Cardiac fibroblast (primary cell): Measurements from ENCODE around the gene COL10A1.
A peak's percentile ranks its signal among the peaks of the same experiment; 100 is the strongest.

Experiments used
- DNase-seq, 2 donors: peaks; one replicate each; pipeline versions ENCODE4 v3.0.0 to v3.0.0-alpha.2; 2010; ENCODE audit warnings: low read depth in 2 of 2
- H3K4me3 ChIP-seq, 2 donors: replicated peaks in 1 of 2; 1 replicate in 1 of 2; 2 replicates in 1 of 2; pipeline ENCODE4 v1.5.1; 2011; ENCODE audit warnings: low read depth in 2 of 2, low read length in 2 of 2, mild to moderate bottlenecking in 2 of 2, moderate library complexity in 1 of 2
- TF ChIP-seq, protein P1 (sequence below): IDR thresholded peaks from one replicate; pipeline ENCODE4 v1.5.1; 2011; ENCODE audit warnings: low read depth, mild to moderate bottlenecking, low read length, inconsistent platforms

Gene COL10A1

DNA sequence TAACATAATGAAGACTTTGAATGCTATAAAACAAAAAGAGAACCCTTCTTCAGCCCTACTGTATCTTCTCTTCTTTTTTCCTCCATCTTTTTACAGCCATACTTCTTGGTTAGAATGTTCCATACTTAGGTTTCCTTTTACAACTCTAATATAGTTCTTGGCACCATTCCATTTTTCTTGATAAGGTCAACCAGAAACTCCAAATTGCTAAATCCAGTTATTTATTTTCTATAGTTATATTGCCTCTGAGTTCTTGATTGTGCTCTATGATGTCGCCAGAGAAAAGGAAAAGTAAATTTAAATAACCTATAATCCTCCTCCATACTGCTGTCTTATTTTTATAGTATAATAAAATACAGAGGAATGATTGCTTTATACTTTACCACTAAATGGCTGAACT is 26.7 kb upstream of the COL10A1 start:
- DNase-seq, result peak in 1 of 2 donors; percentile 46
- no peak overlapping the region for H3K4me3 ChIP-seq
- TF ChIP-seq, protein P1, sequence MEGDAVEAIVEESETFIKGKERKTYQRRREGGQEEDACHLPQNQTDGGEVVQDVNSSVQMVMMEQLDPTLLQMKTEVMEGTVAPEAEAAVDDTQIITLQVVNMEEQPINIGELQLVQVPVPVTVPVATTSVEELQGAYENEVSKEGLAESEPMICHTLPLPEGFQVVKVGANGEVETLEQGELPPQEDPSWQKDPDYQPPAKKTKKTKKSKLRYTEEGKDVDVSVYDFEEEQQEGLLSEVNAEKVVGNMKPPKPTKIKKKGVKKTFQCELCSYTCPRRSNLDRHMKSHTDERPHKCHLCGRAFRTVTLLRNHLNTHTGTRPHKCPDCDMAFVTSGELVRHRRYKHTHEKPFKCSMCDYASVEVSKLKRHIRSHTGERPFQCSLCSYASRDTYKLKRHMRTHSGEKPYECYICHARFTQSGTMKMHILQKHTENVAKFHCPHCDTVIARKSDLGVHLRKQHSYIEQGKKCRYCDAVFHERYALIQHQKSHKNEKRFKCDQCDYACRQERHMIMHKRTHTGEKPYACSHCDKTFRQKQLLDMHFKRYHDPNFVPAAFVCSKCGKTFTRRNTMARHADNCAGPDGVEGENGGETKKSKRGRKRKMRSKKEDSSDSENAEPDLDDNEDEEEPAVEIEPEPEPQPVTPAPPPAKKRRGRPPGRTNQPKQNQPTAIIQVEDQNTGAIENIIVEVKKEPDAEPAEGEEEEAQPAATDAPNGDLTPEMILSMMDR, result no peak

DNA sequence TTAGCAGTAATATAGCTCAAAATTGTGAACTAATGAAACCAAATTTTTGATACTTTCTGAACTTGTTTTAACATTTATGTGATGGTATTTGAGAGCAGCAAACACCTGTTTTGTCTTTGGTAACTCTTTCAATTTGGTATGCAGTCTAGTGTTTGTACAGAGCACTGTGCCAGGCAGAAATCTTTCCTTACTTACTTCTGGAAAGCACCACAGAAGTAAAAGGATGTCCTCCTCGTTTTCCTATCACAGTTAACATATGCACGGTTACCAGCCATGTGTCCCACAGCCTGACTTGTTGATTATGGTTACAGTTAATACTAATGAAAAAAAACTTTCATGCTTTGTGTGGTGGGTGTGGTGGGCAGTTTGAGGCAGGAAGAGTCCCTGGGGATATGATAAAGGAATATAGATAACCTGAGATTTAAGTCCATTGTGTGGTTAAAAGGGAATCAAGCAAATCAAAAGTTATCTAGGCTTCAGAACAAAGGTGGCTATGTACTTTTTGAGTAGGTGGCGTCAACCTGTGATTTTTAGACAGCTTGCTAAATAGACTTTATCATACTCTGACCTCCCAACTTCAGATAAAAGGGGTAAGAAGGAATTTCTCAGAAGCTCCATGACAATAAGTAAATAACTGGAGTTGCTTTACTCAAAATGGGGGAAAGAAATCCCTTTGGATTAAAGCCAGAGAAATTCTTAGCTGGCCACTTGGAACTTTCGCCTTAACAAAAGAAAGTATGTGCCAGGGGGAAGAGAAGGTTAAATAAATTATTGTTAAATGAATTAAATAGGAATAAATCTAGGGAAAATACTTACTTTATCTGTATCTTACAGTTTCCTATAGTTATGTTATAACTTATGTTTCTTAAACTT is 20.1 kb upstream of the COL10A1 start:
- no peak overlapping the region for H3K4me3 ChIP-seq
- peak in 1 of 2 donors; percentile 36 for DNase-seq
- TF ChIP-seq, protein P1, result no peak

DNA sequence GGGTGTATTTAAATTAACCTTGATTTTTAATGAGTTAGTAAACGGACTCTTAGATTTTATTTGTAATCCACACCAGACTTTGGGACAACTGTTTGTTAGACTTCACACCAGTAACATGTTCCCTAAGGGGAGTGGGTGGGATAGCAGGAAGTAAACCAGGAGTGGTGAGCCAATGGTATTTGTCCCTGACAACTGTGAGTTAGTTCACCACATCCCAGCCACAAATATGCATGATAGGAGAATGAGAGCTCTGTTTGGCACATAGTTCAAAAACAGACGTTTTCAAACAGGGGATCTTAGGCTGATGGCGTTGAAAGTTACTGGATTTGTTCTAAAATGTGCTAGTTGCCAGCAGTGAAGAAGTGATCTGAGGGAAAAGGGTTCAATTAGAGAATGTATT is 18.7 kb upstream of the COL10A1 start:
- peak; percentile 78 to 86 for DNase-seq
- no peak overlapping the region for H3K4me3 ChIP-seq
- TF ChIP-seq, protein P1, result no peak

DNA sequence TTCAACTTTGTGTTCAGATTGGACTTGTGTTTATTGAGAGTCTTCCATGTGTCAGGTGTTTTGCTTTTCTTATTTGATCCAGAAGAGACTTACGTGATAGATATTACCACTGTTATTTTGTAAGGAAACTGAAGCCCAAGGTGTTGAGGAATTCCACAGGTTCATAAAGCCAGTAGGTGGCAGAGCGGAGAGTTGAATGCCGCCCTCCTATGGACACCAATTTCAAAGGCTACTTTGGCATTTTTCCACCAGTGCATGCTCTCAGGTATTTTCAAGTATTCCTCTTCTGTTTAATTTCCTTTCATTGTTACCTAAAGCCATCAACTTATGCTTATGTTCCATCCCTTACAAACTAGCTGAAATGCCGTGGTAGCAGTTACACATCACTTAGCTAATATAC is 14.0 kb upstream of the COL10A1 start:
- TF ChIP-seq, protein P1, result no peak
- H3K4me3 ChIP-seq, result no peak overlapping the region
- no peak for DNase-seq

DNA sequence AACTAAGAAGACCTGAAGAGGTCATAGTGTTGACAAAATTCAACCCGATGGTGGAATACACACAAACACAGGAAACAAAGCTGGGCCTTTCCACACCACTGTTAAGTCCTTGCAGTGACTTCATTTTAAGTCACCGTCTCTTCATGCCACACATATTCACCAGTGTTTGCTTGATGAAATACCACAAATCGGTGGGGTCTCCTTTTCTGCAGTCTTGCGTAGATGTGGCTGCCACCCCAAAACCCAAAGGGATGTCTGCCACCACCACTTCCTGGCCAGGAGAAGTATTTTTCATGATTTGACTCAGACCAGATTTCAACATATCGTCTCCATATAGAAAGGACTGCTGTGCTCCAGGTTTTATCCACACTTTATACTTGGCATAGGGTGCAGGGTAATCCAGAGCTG is 11.0 kb upstream of the COL10A1 start:
- peak; percentile 10 to 13 for DNase-seq
- TF ChIP-seq, protein P1, result no peak
- H3K4me3 ChIP-seq, result no peak overlapping the region

DNA sequence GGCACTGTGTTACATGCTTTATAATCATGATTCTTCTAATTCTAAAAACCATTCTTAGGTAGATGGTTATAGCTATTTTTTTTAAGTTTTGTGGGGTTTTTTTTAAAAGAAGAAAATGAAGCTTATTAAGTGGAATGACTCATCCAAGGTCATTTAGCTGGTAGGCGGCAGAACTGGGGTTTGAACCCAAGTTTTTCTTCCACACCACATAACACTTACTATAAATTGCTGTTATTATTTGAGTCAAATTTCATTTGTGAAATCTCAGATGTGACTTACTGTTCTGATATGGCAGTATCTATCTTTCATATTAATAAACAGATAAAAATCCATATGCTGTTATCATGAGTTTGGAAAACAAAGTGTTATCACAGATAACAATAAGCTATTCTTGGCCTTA is 10.4 kb upstream of the COL10A1 start:
- TF ChIP-seq, protein P1, result no peak
- H3K4me3 ChIP-seq, result no peak overlapping the region
- DNase-seq, result no peak
